GM21619 (cell line): Measurements from ENCODE around the gene TRIM27.
"Not testable (repeated sequence)": the region's sequence is repeated elsewhere in the genome, so short reads cannot be mapped to it uniquely, and the experiment has no call there.

Source experiments
- ATAC-seq: cut with Tn5 transposase; IDR thresholded peaks from one replicate; pipeline ENCODE4 v1.9.1; 2021; ENCODE audit not compliant: unreplicated experiment

TRIM27 gene, protein sequence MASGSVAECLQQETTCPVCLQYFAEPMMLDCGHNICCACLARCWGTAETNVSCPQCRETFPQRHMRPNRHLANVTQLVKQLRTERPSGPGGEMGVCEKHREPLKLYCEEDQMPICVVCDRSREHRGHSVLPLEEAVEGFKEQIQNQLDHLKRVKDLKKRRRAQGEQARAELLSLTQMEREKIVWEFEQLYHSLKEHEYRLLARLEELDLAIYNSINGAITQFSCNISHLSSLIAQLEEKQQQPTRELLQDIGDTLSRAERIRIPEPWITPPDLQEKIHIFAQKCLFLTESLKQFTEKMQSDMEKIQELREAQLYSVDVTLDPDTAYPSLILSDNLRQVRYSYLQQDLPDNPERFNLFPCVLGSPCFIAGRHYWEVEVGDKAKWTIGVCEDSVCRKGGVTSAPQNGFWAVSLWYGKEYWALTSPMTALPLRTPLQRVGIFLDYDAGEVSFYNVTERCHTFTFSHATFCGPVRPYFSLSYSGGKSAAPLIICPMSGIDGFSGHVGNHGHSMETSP

GRCh38 chr6:28923318-28924102 is at the start of gene TRIM27:
Gene TRIM27, minus strand, starts transcription at chr6:28923985. Its CDS starts 353 bp downstream, at chr6:28923632.
- peak; percentile 82 for ATAC-seq

- not testable (repeated sequence) for ATAC-seq
These were observed 46.3 kb upstream of the TRIM27 start for GRCh38 chr6:28970056-28970455.

DNA sequence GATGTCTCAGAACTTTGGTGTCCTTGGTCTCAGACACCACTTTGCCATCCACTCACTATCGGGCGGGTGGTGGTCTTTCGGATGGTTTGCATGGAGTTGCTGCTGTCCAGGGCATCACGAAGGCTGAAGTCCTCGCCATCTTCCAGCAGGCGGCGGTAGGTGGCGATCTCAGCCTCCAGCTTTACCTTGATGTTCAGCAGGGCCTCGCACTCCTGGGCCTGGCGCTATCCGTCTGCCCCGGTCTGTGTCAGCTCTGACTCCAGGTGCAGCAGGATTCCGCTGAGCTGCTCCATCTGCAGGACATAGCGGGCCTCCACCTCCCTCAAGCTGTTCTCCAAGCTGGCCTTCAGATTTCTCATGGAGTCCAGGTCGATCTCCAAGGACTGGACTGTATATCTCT is 45.3 kb upstream of the TRIM27 start:
- ATAC-seq, result no peak

- ATAC-seq, result no peak
These were observed 44.7 kb upstream of the TRIM27 start for GRCh38 chr6:28968476-28968875.

DNA sequence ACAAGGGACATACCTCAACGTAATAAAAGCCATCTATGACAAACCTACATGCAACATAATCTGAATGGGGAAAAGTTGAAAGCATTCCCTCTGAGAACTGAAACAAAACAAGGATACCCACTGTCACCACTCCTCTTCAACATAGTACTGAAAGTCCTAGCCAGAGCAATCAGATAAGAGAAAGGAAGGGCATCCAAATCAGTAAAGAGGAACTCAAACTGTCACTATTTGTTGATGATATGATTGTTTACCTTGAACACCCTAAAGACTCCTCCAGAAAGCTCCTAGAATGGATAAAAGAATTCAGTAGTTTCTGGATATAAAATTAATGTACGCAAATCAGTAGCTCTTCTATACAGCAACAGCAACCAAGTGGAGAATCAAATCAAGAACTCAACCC is 41.9 kb upstream of the TRIM27 start:
- no peak for ATAC-seq

GRCh38 chr6:28960846-28961500 is 37.2 kb upstream of the TRIM27 start:
- no peak for ATAC-seq

DNA sequence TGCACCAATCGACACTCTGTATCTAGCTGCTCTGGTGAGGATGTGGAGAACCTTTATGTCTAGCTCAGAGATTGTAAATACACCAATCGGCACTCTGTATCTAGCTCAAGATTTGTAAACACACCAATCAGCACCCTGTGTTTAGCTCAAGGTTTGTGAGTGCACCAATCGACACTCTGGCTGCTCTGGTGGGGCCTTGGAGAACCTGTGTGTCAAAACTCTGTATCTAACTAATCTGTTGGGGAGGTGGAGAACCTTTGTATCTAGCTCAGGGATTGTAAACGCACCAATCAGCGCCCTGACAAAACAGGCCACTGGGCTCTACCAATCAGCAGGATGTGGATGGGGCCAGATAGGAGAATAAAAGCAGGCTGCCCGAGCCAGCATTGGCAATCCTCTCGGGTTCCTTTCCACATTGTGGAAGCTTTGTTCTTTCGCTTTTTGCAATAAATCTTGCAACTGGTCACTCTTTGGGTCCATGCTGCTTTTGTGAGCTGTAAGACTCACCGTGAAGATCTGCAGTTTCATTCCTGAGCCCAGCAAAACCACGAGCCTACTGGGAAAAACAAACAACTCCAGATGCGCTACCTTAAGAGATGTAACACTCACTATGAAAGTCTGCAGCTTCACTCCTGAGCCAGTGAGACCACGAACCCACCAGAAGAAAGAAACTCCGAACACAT is 34.9 kb upstream of the TRIM27 start:
- ATAC-seq, result not testable (repeated sequence)

GRCh38 chr6:28957795-28958314 is 34.1 kb upstream of the TRIM27 start:
- ATAC-seq, result not testable (repeated sequence)

DNA sequence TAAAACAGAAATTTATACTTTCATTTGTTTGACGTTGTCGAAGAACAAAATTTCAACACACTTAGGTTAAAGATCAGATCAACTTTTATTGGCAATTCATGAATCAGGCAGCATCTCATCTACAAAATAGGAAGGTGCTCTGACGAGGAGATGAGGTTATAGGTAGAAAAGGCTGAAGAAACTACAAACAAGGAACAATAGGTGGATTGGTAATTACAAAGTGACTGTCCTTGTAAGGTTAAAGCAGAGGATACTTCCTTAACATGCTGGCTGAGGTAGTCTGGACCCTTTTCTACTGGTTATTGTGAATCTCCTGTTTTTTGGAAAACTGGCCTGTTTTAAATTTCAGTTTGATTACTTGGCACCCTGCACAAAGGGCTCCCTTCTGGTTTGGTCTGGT is 32.5 kb upstream of the TRIM27 start:
- ATAC-seq, result no peak

- ATAC-seq, result no peak
These were observed 29.9 kb upstream of the TRIM27 start for GRCh38 chr6:28953585-28954258.

- ATAC-seq, result peak; percentile 69
These were observed 29.3 kb upstream of the TRIM27 start for GRCh38 chr6:28953039-28953584.

DNA sequence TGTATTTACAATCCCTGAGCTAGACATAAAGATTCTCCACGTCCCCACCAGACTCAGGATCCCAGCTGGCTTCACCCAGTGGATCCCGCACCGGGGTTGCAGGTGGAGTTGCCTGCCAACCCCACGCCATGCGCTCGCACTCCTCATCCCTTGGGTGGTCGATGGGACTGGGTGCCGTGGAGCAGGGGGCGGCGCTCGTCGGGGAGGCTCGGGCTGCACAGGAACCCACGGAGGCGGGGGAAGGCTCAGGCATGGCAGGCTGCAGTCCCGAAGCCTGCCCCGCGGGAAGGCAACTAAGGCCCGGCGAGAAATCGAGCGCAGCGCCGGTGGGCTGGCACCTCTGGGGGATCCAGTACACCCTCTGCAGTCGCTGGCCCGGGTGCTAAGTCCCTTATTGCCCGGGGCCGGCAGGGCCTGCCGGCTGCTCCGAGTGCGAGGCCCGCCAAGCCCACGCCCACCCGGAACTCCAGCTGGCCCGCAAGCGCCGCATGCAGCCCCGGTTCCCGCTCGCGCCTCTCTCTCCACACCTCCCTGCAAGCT is 25.9 kb upstream of the TRIM27 start:
- not testable (repeated sequence) for ATAC-seq

- ATAC-seq, result no peak
These were observed 25.1 kb upstream of the TRIM27 start for GRCh38 chr6:28948782-28949486.

DNA sequence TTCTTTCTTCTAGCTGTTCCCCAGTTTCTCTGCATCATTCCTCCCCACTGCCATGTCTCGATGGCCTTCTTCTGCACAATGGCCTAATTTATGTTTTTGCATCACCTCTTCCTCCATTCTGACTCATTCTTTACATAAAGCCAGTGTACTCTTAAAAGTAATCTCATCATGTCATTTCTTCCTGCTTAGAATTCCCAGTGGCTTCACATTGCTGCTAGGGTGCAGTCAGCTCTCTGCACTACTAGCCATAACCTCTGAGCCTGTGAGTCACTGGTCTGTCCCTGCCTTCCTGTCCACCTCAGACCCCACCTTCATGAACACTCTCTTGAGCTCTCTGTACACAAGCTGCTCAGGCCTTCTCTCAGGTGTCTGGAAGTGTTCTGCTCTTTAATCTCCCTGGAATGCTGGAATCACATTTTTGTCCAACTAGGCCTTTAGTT is 24.1 kb upstream of the TRIM27 start:
- no peak for ATAC-seq

GRCh38 chr6:28947067-28947765 is 23.4 kb upstream of the TRIM27 start:
- no peak for ATAC-seq

DNA sequence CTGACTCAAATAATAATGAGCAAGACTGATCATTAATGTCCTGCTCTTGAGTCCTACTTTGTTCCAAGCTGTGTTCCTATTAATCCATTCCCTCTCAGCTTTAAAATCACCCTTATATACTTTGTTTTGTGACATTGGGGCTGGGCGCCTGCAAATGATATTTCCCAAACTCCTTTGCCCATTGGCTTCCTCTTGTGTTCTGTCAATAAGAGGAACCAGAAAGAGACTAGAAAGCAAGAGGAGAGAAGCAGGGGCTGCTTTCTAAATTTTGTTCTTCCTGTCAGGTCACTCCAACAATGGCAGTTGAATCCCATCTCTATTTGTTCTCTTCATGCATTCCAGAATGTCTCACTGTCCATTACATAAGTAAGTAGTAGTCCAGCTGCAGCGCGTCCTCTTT is 21.6 kb upstream of the TRIM27 start:
- ATAC-seq, result no peak

- ATAC-seq, result no peak
These were observed 20.7 kb upstream of the TRIM27 start for GRCh38 chr6:28944412-28944865.
